Measurements from ENCODE around the gene IQSEC2. TPM values are rescaled to one million over a fixed set of nuclear protein-coding genes. Genes with fewer than 3 reads are reported as not detected.

Gene IQSEC2
- total and polyA plus RNA-seq, 2 of the 4 experiments (the other 2 are of a cell fraction), result 2.5 to 11.4 TPM

GRCh38 chrX:53281963-53282695, 745 bp upstream of the IQSEC2 start (continued):
- no peak for TF ChIP-seq RCOR1 (IDR thresholded peaks at IDR 0.05; ENCODE audit: insufficient replicate concordance, low read length)

GRCh38 chrX:53280331-53281320, 758 bp downstream of the IQSEC2 start:
- 47% methylated on average over 3 of the region's 14 CpGs; no CpG with 5 or more reads in 1 of the 2 experiments for WGBS, 2 experiments (ENCODE audit: extremely low coverage in 2 of 2, insufficient read length in 1 of 2)
- Histone ChIP-seq H4K8ac (ENCODE audit: low read depth in 2 of 2, low read length in 2 of 2) (peak overlapping the region in 1 of 2 experiments; percentile 84; a peak in 3 of 4 replicates), H3K9me3 (ENCODE audit: control insufficient read depth, insufficient read depth, low read length) (no peaks in the 10 kb centered on the region), H2BK15ac (ENCODE audit: low read depth, low read length) (0 out of 3 replicates have a peak overlapping the region, but pooled peaks have one; percentile 1), H2BK20ac (ENCODE audit: low read depth, low read length) (0 out of 2 replicates have a peak overlapping the region, but pooled peaks have one; percentile 3), H2BK120ac (ENCODE audit: low read depth, low read length) (peak overlapping the region; percentile 16; the same call in 1 of the 2 replicates), H2AK5ac (ENCODE audit: low read depth, low read length) (peak overlapping the region; percentile 50), H4K20me1 (ENCODE audit: insufficient read depth, low read length) (peaks cover 4% of the 10 kb centered on the region; the same call in 1 of the 2 replicates), H3K9me1 (ENCODE audit: insufficient read depth, low read length) (peaks cover 6% of the 10 kb centered on the region), H2AK9ac (replicated peaks; ENCODE audit: low read depth, low read length, poor library complexity) (peak overlapping the region; percentile 85), H3K4me3 (ENCODE audit: insufficient read depth, low read depth, low read length) (peak overlapping the region; percentile 43), H2AFZ (replicated peaks; ENCODE audit: low read length, poor library complexity) (peak overlapping the region; percentile 88), H3K4me1 (ENCODE audit: control insufficient read depth, insufficient read depth, low read length) (peaks cover 7% of the 10 kb centered on the region), H3K23ac (ENCODE audit: low read depth, low read length) (peak overlapping the region; percentile 35; the same call in 1 of the 2 replicates), H2BK5ac (ENCODE audit: low read depth, low read length, poor library complexity, severe bottlenecking) (peak overlapping the region; percentile 48), H3K79me1 (ENCODE audit: low read depth in 1 of 2, low read length in 2 of 2) (peaks cover 5 to 19% of the 10 kb centered on the region in 2 experiments; a peak in 3 of 4 replicates), H3K18ac (ENCODE audit: low read depth, low read length) (peak overlapping the region; percentile 43), H3K4me2 (ENCODE audit: low read depth, low read length) (peak overlapping the region; percentile 90), H3K27me3 (ENCODE audit: control insufficient read depth, insufficient read depth, low read length) (peaks cover 11% of the 10 kb centered on the region; the same call in 1 of the 2 replicates), H3K36me3 (ENCODE audit: control insufficient read depth, insufficient read depth, low read length) (no peaks in the 10 kb centered on the region), H4K5ac (ENCODE audit: low read depth, low read length) (peak overlapping the region; percentile 43; the same call in 1 of the 2 replicates), H4K91ac (ENCODE audit: insufficient read depth, low read depth, low read length) (peak overlapping the region; percentile 51; the same call in 1 of the 2 replicates), H3K27ac (ENCODE audit: insufficient read depth, low read length) (peak overlapping the region; percentile 77), H3K14ac (replicated peaks; ENCODE audit: low read depth, low read length) (peak overlapping the region; percentile 29), H3K56ac (ENCODE audit: extremely low read depth, insufficient read depth, low read length) (0 out of 2 replicates have a peak overlapping the region, but pooled peaks have one; percentile 47), H3K9ac (ENCODE audit: low read depth, low read length) (peak overlapping the region; percentile 50), H3K4ac (ENCODE audit: low read depth, low read length) (peak overlapping the region; percentile 70)
- ATAC-seq (ENCODE audit: low read depth) (peak; percentile 70), DNase-seq (peak; percentile 35)
- intact Hi-C loops (cut with micrococcal nuclease) (no loop called here), in situ Hi-C loops (cut with MboI; ENCODE audit: low sequenced_read_pairs) (no loop called here), dilution Hi-C loops (cut with HindIII; ENCODE audit: low sequenced_read_pairs, unreplicated experiment) (no loop called here)
- ChIA-PET POLR2A (ENCODE audit: unreplicated experiment) (interaction anchor here (0.6 kb wide), 1 partner anchor 16 kb away, joined by 6 read pairs; no protein-coding TSS in a partner anchor), CTCF (no interaction called here)
- BruUV-seq (replicated peaks), result no TSS peak
- TF ChIP-seq ELK1 (IDR thresholded peaks at IDR 0.05; ENCODE audit: borderline replicate concordance, low read depth, low read length) (no peak), CHD1 (IDR thresholded peaks at IDR 0.05; ENCODE audit: low read depth, low read length) (no peak), SMC3 (IDR thresholded peaks at IDR 0.05; ENCODE audit: low read depth, low read length) (no peak), BHLHE40 (IDR thresholded peaks at IDR 0.05; ENCODE audit: low read depth, low read length) (no peak), NFE2L2 (IDR thresholded peaks at IDR 0.05; ENCODE audit: low read depth, low read length) (no peak), RCOR1 (IDR thresholded peaks at IDR 0.05; ENCODE audit: insufficient replicate concordance, low read length) (no peak), POLR2A (IDR thresholded peaks at IDR 0.05; ENCODE audit: low read depth, low read length) (no peak), FOS (IDR thresholded peaks at IDR 0.05; ENCODE audit: low read depth, low read length) (no peak), RAD21 (IDR thresholded peaks at IDR 0.05; ENCODE audit: low read length) (no peak), RFX5 (IDR thresholded peaks at IDR 0.05; ENCODE audit: low read depth, low read length) (no peak), USF2 (IDR thresholded peaks at IDR 0.05; ENCODE audit: low read depth, low read length) (no peak)
